HCT116 (cell line): ENCODE data around the gene CYP4F8. TPM values are rescaled to one million over a fixed set of nuclear protein-coding genes. Genes with fewer than 3 reads are reported as not detected.

Source experiments
- ATAC-seq: fragments of 200-7000 bp; cut with Tn5 transposase; 2 replicates; pipeline ENCODE4 v1.9.1; 2020; ENCODE audit warnings: mild to moderate bottlenecking, moderate library complexity
- BruUV-seq: library from RNA; stranded (reverse); fragments of 400-500 nt; replicated peaks from 2 replicates; lab custom pipeline; 2021; lab: Mats Ljungman, UMichigan
- CTCF ChIA-PET: fragments of 300-600 bp; sonication (Branson Sonifier 250); formaldehyde crosslinking; loops from one replicate; lab custom pipeline; 2021; ENCODE audit warnings: antibody characterized with exemption; lab: Charles Lee
- POLR2A ChIA-PET: fragments of 300-600, 350-600 bp; sonication (Branson Sonifier 250); formaldehyde crosslinking; loops from one replicate; lab custom pipeline; 2021; ENCODE audit warnings: antibody characterized with exemption; lab: Charles Lee
- RAD21 ChIA-PET, 2 experiments: fragments of 300-600 bp; sonication (Branson Sonifier 250); formaldehyde crosslinking; loops; one replicate each; lab custom pipeline; 2023; ENCODE audit warnings: low total read pairs in 2 of 2; ENCODE audit not compliant: uncharacterized antibody in 2 of 2, unreplicated experiment in 2 of 2, low non-redundant PET in 1 of 2; lab: Charles Lee
- DNase-seq: peaks from one replicate; pipeline ENCODE4 v3.0.0-alpha.2; 2010; ENCODE audit warnings: low read depth, low spot score
- H2AFZ ChIP-seq: fragments of 200-600 bp; shearing (Covaris generic), sonication (generic); 2 replicates; pipeline ENCODE4 v1.6.1; 2017; ENCODE audit warnings: low read depth, mixed run types, mixed read lengths, antibody characterized with exemption, low read length; ENCODE audit not compliant: poor library complexity, severe bottlenecking
- H3K27ac ChIP-seq: 2 replicates; pipeline ENCODE4 v1.5.1; 2012; ENCODE audit warnings: low read depth, low read length
- H3K27me3 ChIP-seq: fragments of 200-600 bp; sonication (generic); 2 replicates; pipeline ENCODE4 v1.6.1; 2016; ENCODE audit warnings: mixed run types, low read length, mixed read lengths; ENCODE audit not compliant: insufficient read depth
- H3K36me3 ChIP-seq, 2 experiments: fragments of 200-500 bp in 1 of 2; fragments of 200-600 bp in 1 of 2; sonication (Bioruptor generic) in 1 of 2; sonication (generic) in 1 of 2; 2 replicates each; pipeline versions ENCODE4 v1.5.1 to v1.6.1; 2014 to 2016; ENCODE audit warnings: low read length in 2 of 2, inconsistent platforms in 1 of 2, mixed read lengths in 1 of 2, mixed run types in 1 of 2; ENCODE audit not compliant: insufficient read depth in 2 of 2, control insufficient read depth in 1 of 2
- H3K4me1 ChIP-seq, 2 experiments: fragments of 200-600 bp in 1 of 2; sonication (generic) in 1 of 2; 2 replicates each; pipeline versions ENCODE4 v1.5.1 to v1.6.1; 2012 to 2017; ENCODE audit warnings: low read length in 2 of 2, inconsistent platforms in 1 of 2, mild to moderate bottlenecking in 1 of 2, mixed read lengths in 1 of 2, mixed run types in 1 of 2, moderate library complexity in 1 of 2; ENCODE audit not compliant: insufficient read depth in 2 of 2, control insufficient read depth in 1 of 2
- H3K4me2 ChIP-seq: fragments of 200-600 bp; sonication (generic); 2 replicates; pipeline ENCODE4 v1.6.1; 2017; ENCODE audit warnings: mixed run types, low read length, mixed read lengths
- H3K4me3 ChIP-seq, 2 experiments: fragments of 200-600 bp in 1 of 2; sonication (generic) in 1 of 2; replicated peaks in 1 of 2; 2 replicates each; pipeline ENCODE4 v1.5.1; 2011 to 2016; ENCODE audit warnings: low read length in 2 of 2, control low read depth in 1 of 2, low read depth in 1 of 2, mild to moderate bottlenecking in 1 of 2, mixed read lengths in 1 of 2, mixed run types in 1 of 2
- H3K79me2 ChIP-seq: fragments of 200-600 bp; sonication (generic); 2 replicates; pipeline ENCODE4 v1.6.1; 2017; ENCODE audit warnings: mild to moderate bottlenecking, mixed run types, low read length, moderate library complexity, mixed read lengths; ENCODE audit not compliant: insufficient read depth
- H3K9ac ChIP-seq: fragments of 200-600 bp; sonication (generic); 2 replicates; pipeline ENCODE4 v1.6.1; 2016; ENCODE audit warnings: low read length, mixed read lengths
- H3K9me2 ChIP-seq: fragments of 200-600 bp; sonication (generic), shearing (Covaris generic); 2 replicates; pipeline ENCODE4 v1.6.1; 2017; ENCODE audit warnings: mixed run types, mild to moderate bottlenecking, moderate library complexity; ENCODE audit not compliant: insufficient read depth
- H3K9me3 ChIP-seq, 2 experiments: fragments of 200-500 bp in 1 of 2; fragments of 200-600 bp in 1 of 2; sonication (Bioruptor generic) in 1 of 2; sonication (generic) in 1 of 2; 2 replicates each; pipeline ENCODE4 v1.6.1; 2014 to 2017; ENCODE audit warnings: low read length in 2 of 2, mixed read lengths in 2 of 2, inconsistent platforms in 1 of 2, low read depth in 1 of 2, mild to moderate bottlenecking in 1 of 2, mixed run types in 1 of 2, moderate library complexity in 1 of 2; ENCODE audit not compliant: control insufficient read depth in 1 of 2, insufficient read depth in 1 of 2
- H4K20me1 ChIP-seq: fragments of 200-600 bp; sonication (generic), shearing (Covaris generic); 2 replicates; pipeline ENCODE4 v1.6.1; 2017; ENCODE audit warnings: mixed run types, mild to moderate bottlenecking, moderate library complexity; ENCODE audit not compliant: insufficient read depth
- ATF3 ChIP-seq: IDR thresholded peaks from 2 replicates; pipeline ENCODE4 v1.6.1; 2012
- CEBPB ChIP-seq: IDR thresholded peaks from 2 replicates; pipeline ENCODE4 v1.6.1; 2012; ENCODE audit warnings: low read depth
- EGR1 ChIP-seq: IDR thresholded peaks from 2 replicates; pipeline ENCODE4 v1.6.1; 2012; ENCODE audit warnings: low read depth
- ELF1 ChIP-seq: IDR thresholded peaks from 2 replicates; pipeline ENCODE4 v1.6.1; 2012; ENCODE audit warnings: low read depth, borderline replicate concordance
- EZH2 ChIP-seq: fragments of 200-600 bp; sonication (generic); IDR thresholded peaks from 2 replicates; pipeline ENCODE4 v1.6.1; 2017; ENCODE audit warnings: antibody characterized with exemption, mixed run types
- EZH2phosphoT487 ChIP-seq: fragments of 200-600 bp; IDR thresholded peaks from 2 replicates; pipeline ENCODE4 v1.6.1; 2018; ENCODE audit warnings: antibody characterized with exemption, borderline replicate concordance
- JUND ChIP-seq: IDR thresholded peaks from 2 replicates; pipeline ENCODE4 v1.6.1; 2012
- POLR2AphosphoS5 ChIP-seq: IDR thresholded peaks from 2 replicates; pipeline ENCODE4 v1.6.1; 2011; ENCODE audit warnings: mild to moderate bottlenecking, low read depth, low read length, moderate library complexity
- RAD21 ChIP-seq: IDR thresholded peaks from 2 replicates; pipeline ENCODE4 v1.6.1; 2012; ENCODE audit warnings: low read depth, mild to moderate bottlenecking
- TCF7L2 ChIP-seq: IDR thresholded peaks from 2 replicates; pipeline ENCODE4 v1.7.0; 2011; ENCODE audit warnings: borderline replicate concordance, inconsistent platforms; ENCODE audit not compliant: insufficient read depth, insufficient read length; ENCODE audit errors: extremely low read depth
- ZFX ChIP-seq: fragments of 450-650 bp; IDR thresholded peaks from 2 replicates; pipeline ENCODE4 v1.6.1; 2017
- intact Hi-C: fragments of 100-400 bp; cut with micrococcal nuclease; formaldehyde crosslinking; loops from 2 replicates; pipeline ENCODE4 v1.10.0; 2022
- total RNA-seq: library from RNA; stranded (reverse); gene quantifications from one replicate; pipeline ENCODE4 v1.2.1, GENCODE V29; 2021; ENCODE audit not compliant: unreplicated experiment
- TF ChIP-seq, protein P1 (sequence below): IDR thresholded peaks from 2 replicates; pipeline ENCODE4 v1.6.1; 2011; ENCODE audit warnings: mild to moderate bottlenecking, low read length, moderate library complexity; ENCODE audit not compliant: insufficient replicate concordance; ENCODE audit errors: extremely low read depth

Gene CYP4F8
- total RNA-seq, 1 experiment from 2014 or later, result not detected

- H3K36me3 ChIP-seq, result no peaks in the 10 kb centered on the region
- H3K9ac ChIP-seq, result no peak overlapping the region
- no peaks in the 10 kb centered on the region for H3K9me3 ChIP-seq
- no TSS peak for BruUV-seq
- DNase-seq (no peak), ATAC-seq (no peak)
- intact Hi-C loops, result no loop called here
- H3K4me2 ChIP-seq, result no peak overlapping the region
- no peaks in the 10 kb centered on the region for H3K79me2 ChIP-seq
- TF ChIP-seq RAD21 (no peak), EZH2phosphoT487 (no peak), JUND (no peak), ZFX (no peak), TCF7L2 (no peak), ELF1 (no peak), EGR1 (no peak), CEBPB (no peak), EZH2 (no peak), POLR2AphosphoS5 (no peak), ATF3 (no peak)
- TF ChIP-seq, protein P1, sequence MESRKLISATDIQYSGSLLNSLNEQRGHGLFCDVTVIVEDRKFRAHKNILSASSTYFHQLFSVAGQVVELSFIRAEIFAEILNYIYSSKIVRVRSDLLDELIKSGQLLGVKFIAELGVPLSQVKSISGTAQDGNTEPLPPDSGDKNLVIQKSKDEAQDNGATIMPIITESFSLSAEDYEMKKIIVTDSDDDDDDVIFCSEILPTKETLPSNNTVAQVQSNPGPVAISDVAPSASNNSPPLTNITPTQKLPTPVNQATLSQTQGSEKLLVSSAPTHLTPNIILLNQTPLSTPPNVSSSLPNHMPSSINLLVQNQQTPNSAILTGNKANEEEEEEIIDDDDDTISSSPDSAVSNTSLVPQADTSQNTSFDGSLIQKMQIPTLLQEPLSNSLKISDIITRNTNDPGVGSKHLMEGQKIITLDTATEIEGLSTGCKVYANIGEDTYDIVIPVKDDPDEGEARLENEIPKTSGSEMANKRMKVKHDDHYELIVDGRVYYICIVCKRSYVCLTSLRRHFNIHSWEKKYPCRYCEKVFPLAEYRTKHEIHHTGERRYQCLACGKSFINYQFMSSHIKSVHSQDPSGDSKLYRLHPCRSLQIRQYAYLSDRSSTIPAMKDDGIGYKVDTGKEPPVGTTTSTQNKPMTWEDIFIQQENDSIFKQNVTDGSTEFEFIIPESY, result no peak
- H2AFZ ChIP-seq, result no peak overlapping the region
- no peaks in the 10 kb centered on the region for H4K20me1 ChIP-seq
- no peaks in the 10 kb centered on the region for H3K9me2 ChIP-seq
- ChIA-PET POLR2A (no interaction called here), CTCF (no interaction called here), RAD21 (no interaction called here)
- no peak overlapping the region for H3K27ac ChIP-seq
- H3K4me1 ChIP-seq, result no peaks in the 10 kb centered on the region
- no peak overlapping the region for H3K4me3 ChIP-seq
- peaks cover 29% of the 10 kb centered on the region for H3K27me3 ChIP-seq
These were observed 44.6 kb upstream of the CYP4F8 start for GRCh38 chr19:15570420-15570819.
